ENCODE data around the gene C6orf132. TPM values are rescaled to one million over a fixed set of nuclear protein-coding genes. Genes with fewer than 3 reads are reported as not detected.

The C6orf132 gene
- total RNA-seq, 4 donors from 2014 or later, result 0.83 to 2.1 (median 1.6) TPM

DNA sequence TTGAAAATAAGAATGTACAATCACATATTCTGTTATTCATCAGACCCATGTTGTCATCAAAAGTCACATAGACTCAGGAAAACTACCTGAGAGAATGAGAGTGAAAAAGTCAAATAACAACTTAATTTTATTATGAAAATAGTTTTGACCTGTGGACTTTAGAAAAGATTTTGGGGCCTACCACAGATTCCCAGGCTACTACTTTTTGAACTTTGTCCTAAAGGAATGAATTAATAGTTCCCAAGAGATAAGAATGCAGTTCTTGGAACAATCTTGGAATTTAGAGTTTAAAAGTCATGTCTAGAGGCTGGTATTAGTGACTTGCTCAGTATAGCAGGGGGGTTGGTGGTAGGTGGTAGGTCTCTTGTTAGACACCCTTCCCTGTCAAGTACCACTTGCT lies 88.8 kb downstream of the C6orf132 start:
- Histone ChIP-seq H3K4me1 (peaks cover 29 to 45% (median 41%) of the 10 kb centered on the region in 4 donors), H3K4me3 (no peak overlapping the region), H3K27ac (replicated peaks in 1 of 4) (no peak overlapping the region), H3K27me3 (no peaks in the 10 kb centered on the region), H3K36me3 (peaks cover 40 to 69% (median 65%) of the 10 kb centered on the region in 4 donors), H3K9me3 (no peaks in the 10 kb centered on the region)
- DNase-seq (ENCODE audit: extremely low spot score), result no peak
- TF ChIP-seq POLR2AphosphoS5 (IDR thresholded peaks at IDR 0.05), result no peak
- intact Hi-C loops (cut with DNase I), result no loop called here

DNA sequence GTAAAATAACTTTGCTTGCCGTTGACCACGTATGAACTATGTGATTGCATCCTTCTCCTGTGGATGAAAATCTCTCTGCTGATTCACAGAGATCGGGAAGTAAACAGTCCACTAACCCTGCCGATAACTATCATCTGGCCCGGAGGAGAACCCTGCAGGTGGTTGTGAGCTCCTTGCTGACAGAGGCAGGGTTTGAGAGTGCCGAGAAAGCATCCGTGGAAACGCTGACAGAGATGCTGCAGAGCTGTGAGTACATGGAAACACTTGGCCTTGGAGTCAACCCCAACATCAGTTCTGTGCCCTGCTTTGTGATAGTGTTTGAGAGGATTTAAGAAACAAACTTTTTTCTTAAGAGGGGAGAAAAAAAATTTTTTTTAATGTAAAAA lies 91.2 kb downstream of the C6orf132 start:
- TF ChIP-seq, protein P1, sequence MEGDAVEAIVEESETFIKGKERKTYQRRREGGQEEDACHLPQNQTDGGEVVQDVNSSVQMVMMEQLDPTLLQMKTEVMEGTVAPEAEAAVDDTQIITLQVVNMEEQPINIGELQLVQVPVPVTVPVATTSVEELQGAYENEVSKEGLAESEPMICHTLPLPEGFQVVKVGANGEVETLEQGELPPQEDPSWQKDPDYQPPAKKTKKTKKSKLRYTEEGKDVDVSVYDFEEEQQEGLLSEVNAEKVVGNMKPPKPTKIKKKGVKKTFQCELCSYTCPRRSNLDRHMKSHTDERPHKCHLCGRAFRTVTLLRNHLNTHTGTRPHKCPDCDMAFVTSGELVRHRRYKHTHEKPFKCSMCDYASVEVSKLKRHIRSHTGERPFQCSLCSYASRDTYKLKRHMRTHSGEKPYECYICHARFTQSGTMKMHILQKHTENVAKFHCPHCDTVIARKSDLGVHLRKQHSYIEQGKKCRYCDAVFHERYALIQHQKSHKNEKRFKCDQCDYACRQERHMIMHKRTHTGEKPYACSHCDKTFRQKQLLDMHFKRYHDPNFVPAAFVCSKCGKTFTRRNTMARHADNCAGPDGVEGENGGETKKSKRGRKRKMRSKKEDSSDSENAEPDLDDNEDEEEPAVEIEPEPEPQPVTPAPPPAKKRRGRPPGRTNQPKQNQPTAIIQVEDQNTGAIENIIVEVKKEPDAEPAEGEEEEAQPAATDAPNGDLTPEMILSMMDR (IDR thresholded peaks at IDR 0.05), result no peak
- no peak for TF ChIP-seq POLR2A (IDR thresholded peaks at IDR 0.05; ENCODE audit: low read depth)
- TF ChIP-seq EP300 (IDR thresholded peaks at IDR 0.05), result no peak
- no peak for TF ChIP-seq POLR2AphosphoS5 (IDR thresholded peaks at IDR 0.05)
- Histone ChIP-seq H3K9me3 (no peaks in the 10 kb centered on the region), H3K4me1 (peaks cover 46 to 67% (median 60%) of the 10 kb centered on the region in 4 donors), H3K4me3 (peak overlapping the region; percentile 73 to 92 (median 81)), H3K27ac (replicated peaks in 1 of 4) (peak overlapping the region; percentile 91 to 96 (median 94)), H3K27me3 (no peaks in the 10 kb centered on the region), H3K36me3 (peaks cover 17 to 45% (median 41%) of the 10 kb centered on the region in 4 donors)
- intact Hi-C loops (cut with DNase I), result no loop called here
- no peak for DNase-seq (ENCODE audit: extremely low spot score)
- 20% methylated on average over 8 of the region's 8 CpGs for WGBS

Other genes with a start within 250 kb of the C6orf132 start
- 1 to 10 TPM; 1.3 to 2.5 (median 2.3) TPM for gene USP49, start 247.2 kb downstream of the C6orf132 start, total RNA-seq
- gene MED20, start 221.5 kb downstream of the C6orf132 start, total RNA-seq, result 10 to 100 TPM in 3 of 4 donors, 1 to 10 TPM in 1; 9.6 to 14.9 (median 14.2) TPM
- 10 to 100 TPM in 2 of 4 donors, 1 to 10 TPM in 2; 5.8 to 11.6 (median 9.2) TPM for gene BYSL, start 221.1 kb downstream of the C6orf132 start, total RNA-seq
- gene CCND3, start 200.8 kb downstream of the C6orf132 start, total RNA-seq, result 100 to 1,000 TPM; 110 to 167 (median 133) TPM
- gene TAF8, start 92.1 kb downstream of the C6orf132 start, total RNA-seq, result 10 to 100 TPM; 16.7 to 35.2 (median 25.9) TPM
- not detected for gene GUCA1A, start 30.7 kb upstream of the C6orf132 start, total RNA-seq
- under 1 TPM in 2 of 4 donors, not detected in 2; 0.83 to 0.86 TPM for gene GUCA1B, start 52.3 kb upstream of the C6orf132 start, total RNA-seq
- gene MRPS10, start 75.2 kb upstream of the C6orf132 start, total RNA-seq, result 10 to 100 TPM; 27.8 to 38.8 (median 29.3) TPM

Measured in esophagus muscularis mucosa (tissue), 4 donors.